Neural cell (in vitro differentiated cells): ENCODE measurements around the gene HTR7. TPM values are rescaled to one million over a fixed set of nuclear protein-coding genes. Genes with fewer than 3 reads are reported as not detected.

Experiments used
- H2AFZ ChIP-seq: fragments of 200-600, 300-800 bp; sonication (generic), shearing (Covaris generic); 2 replicates; pipeline ENCODE4 v1.6.0; 2014; ENCODE audit warnings: low read depth, mild to moderate bottlenecking, antibody characterized with exemption, low read length, moderate library complexity
- H3F3A ChIP-seq: fragments of 200-600 bp; shearing (Covaris generic); 2 replicates; pipeline ENCODE4 v1.6.1; 2016; ENCODE audit warnings: mild to moderate bottlenecking, moderate library complexity, mixed read lengths, antibody characterized with exemption, low read length; ENCODE audit not compliant: insufficient read depth, poor library complexity, severe bottlenecking
- H3K27ac ChIP-seq: fragments of 200-600, 300-800 bp; sonication (generic), shearing (Covaris generic); 2 replicates; pipeline ENCODE4 v1.5.1; 2014; ENCODE audit warnings: mild to moderate bottlenecking, low read length, moderate library complexity
- H3K27me3 ChIP-seq: fragments of 300-800, 200-600 bp; sonication (generic), shearing (Covaris generic); 2 replicates; pipeline ENCODE4 v1.6.0; 2014; ENCODE audit warnings: mild to moderate bottlenecking, low read depth, low read length, moderate library complexity; ENCODE audit not compliant: insufficient read depth
- H3K36me3 ChIP-seq: fragments of 300-800, 200-600 bp; sonication (generic), shearing (Covaris generic); 2 replicates; pipeline ENCODE4 v1.5.1; 2014; ENCODE audit warnings: mild to moderate bottlenecking, antibody characterized with exemption, low read length, moderate library complexity; ENCODE audit not compliant: insufficient read depth
- H3K4me2 ChIP-seq: fragments of 300-800, 200-600 bp; sonication (generic), shearing (Covaris generic); 2 replicates; pipeline ENCODE4 v1.6.0; 2014; ENCODE audit warnings: mild to moderate bottlenecking, low read length
- H3K4me3 ChIP-seq: fragments of 300-800, 200-600 bp; sonication (generic), shearing (Covaris generic); 2 replicates; pipeline ENCODE4 v1.5.1; 2014; ENCODE audit warnings: mild to moderate bottlenecking, low read length, moderate library complexity
- H3K79me2 ChIP-seq: fragments of 200-600 bp; shearing (Covaris generic); replicated peaks from 2 replicates; pipeline ENCODE4 v1.6.0; 2014; ENCODE audit warnings: mild to moderate bottlenecking, low read length, moderate library complexity; ENCODE audit not compliant: insufficient read depth
- H3K9ac ChIP-seq: fragments of 300-800, 200-600 bp; sonication (generic), shearing (Covaris generic); 2 replicates; pipeline ENCODE4 v1.6.1; 2016; ENCODE audit warnings: mild to moderate bottlenecking, low read length, mixed read lengths
- H3K9me2 ChIP-seq: fragments of 200-600 bp; shearing (Covaris generic); 2 replicates; pipeline ENCODE4 v1.6.1; 2016; ENCODE audit warnings: mild to moderate bottlenecking, low read length, mixed read lengths; ENCODE audit not compliant: insufficient read depth
- H3K9me3 ChIP-seq: fragments of 200-600, 300-800 bp; sonication (generic), shearing (Covaris generic); 2 replicates; pipeline ENCODE4 v1.6.1; 2016; ENCODE audit warnings: mild to moderate bottlenecking, mixed run types, low read length, moderate library complexity, mixed read lengths
- H4K20me1 ChIP-seq: fragments of 200-600 bp; shearing (Covaris generic); 2 replicates; pipeline ENCODE4 v1.6.1; 2016; ENCODE audit warnings: mild to moderate bottlenecking, mixed run types; ENCODE audit not compliant: insufficient read depth
- EP300 ChIP-seq: fragments of 450-650 bp; conservative IDR thresholded peaks from 2 replicates; pipeline ENCODE4 v1.6.1; 2014; ENCODE audit warnings: antibody characterized with exemption, mild to moderate bottlenecking, moderate library complexity; ENCODE audit not compliant: poor library complexity, severe bottlenecking
- EZH2 ChIP-seq: fragments of 200-600, 300-800 bp; shearing (Covaris generic), sonication (generic); IDR thresholded peaks from 2 replicates; pipeline ENCODE4 v1.6.1; 2014; ENCODE audit warnings: antibody characterized with exemption, low read length, borderline replicate concordance, mild to moderate bottlenecking; ENCODE audit not compliant: insufficient read depth, poor library complexity, severe bottlenecking
- MXI1 ChIP-seq: fragments of 450-650 bp; conservative IDR thresholded peaks from 2 replicates; pipeline ENCODE4 v1.6.1; 2014; ENCODE audit warnings: antibody characterized with exemption, mild to moderate bottlenecking; ENCODE audit not compliant: poor library complexity, severe bottlenecking
- POLR2AphosphoS5 ChIP-seq: IDR thresholded peaks from 2 replicates; pipeline ENCODE4 v1.6.1; 2012
- RAD21 ChIP-seq: fragments of 450-650 bp; conservative IDR thresholded peaks from 2 replicates; pipeline ENCODE4 v1.6.1; 2014; ENCODE audit warnings: antibody characterized with exemption, mild to moderate bottlenecking, moderate library complexity
- SMC3 ChIP-seq: fragments of 450-650 bp; conservative IDR thresholded peaks from 2 replicates; pipeline ENCODE4 v1.6.1; 2014; ENCODE audit warnings: antibody characterized with exemption, mild to moderate bottlenecking, moderate library complexity; ENCODE audit not compliant: poor library complexity
- TAF1 ChIP-seq: IDR thresholded peaks from 2 replicates; pipeline ENCODE4 v1.6.1; 2012; ENCODE audit warnings: low read depth
- polyA plus RNA-seq: library from polyadenylated mRNA; depleted of rRNA; stranded (reverse); fragments of >200 nt; gene quantifications from 2 replicates; pipeline ENCODE4 v1.2.3, GENCODE V29; 2014
- TF ChIP-seq, protein P1 (sequence below): fragments of 450-650 bp; IDR thresholded peaks from 2 replicates; pipeline ENCODE4 v1.5.1; 2014; ENCODE audit warnings: antibody characterized with exemption, mild to moderate bottlenecking, moderate library complexity; ENCODE audit not compliant: poor library complexity, severe bottlenecking
- TF ChIP-seq, protein P2 (sequence below): IDR thresholded peaks from 2 replicates; pipeline ENCODE4 v1.6.1; 2012; ENCODE audit warnings: borderline replicate concordance

Gene HTR7
- polyA plus RNA-seq, 1 donor from 2014 or later = 0.95 TPM

DNA sequence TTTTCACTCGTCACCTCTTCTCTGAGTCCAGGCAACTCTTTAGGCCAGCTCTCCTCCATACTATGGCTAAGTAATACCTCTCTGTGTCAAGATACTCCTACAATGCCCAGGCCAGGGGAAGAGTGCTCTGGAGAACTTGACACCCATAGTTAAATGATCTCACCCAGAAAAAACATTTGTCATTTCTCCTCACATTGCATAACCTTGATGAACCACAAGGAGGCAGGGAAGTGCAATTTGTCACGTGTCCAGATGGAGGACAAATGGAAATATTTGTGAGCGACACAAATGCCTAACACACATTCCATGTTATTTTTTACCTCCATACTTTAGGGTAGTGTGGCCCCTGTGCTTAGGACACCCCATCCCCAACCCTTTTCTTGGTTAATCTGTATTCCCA is 78.3 kb downstream of the HTR7 start:
- H3K27ac ChIP-seq = no peak overlapping the region
- no peak overlapping the region for H3K4me2 ChIP-seq
- no peaks in the 10 kb centered on the region for H4K20me1 ChIP-seq
- H3K4me3 ChIP-seq = no peak overlapping the region
- no peak overlapping the region for H3K9ac ChIP-seq
- no peaks in the 10 kb centered on the region for H3F3A ChIP-seq
- no peak for TF ChIP-seq POLR2AphosphoS5
- no peak overlapping the region for H2AFZ ChIP-seq
- H3K9me3 ChIP-seq = no peaks in the 10 kb centered on the region
- H3K27me3 ChIP-seq = no peaks in the 10 kb centered on the region
- no peaks in the 10 kb centered on the region for H3K79me2 ChIP-seq
- no peaks in the 10 kb centered on the region for H3K36me3 ChIP-seq
- H3K9me2 ChIP-seq = no peaks in the 10 kb centered on the region

DNA sequence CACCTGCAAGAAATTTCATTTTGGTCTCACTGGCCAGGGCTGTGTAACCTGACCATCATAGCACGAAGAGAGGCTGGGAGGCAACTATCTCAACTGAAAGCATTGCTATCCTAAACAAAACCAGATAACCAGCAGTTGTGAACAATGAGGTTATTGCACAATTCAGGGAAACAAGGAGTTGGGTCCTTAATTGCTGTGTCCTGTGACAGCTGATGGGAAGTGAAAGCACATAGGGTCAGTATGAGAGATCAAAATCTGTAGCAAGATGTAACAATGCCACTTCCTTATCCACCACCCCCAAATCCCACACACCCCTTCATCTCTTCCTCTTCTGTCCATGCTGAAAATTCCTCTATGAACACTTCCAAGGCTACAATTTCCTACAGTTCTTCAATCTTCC is 80.2 kb downstream of the HTR7 start:
- no peak overlapping the region for H3K27ac ChIP-seq
- no peak overlapping the region for H2AFZ ChIP-seq
- no peak overlapping the region for H3K4me2 ChIP-seq
- TF ChIP-seq EZH2 = no peak
- no peak for TF ChIP-seq TAF1
- TF ChIP-seq SMC3 = no peak
- no peak for TF ChIP-seq MXI1
- TF ChIP-seq, protein P1, sequence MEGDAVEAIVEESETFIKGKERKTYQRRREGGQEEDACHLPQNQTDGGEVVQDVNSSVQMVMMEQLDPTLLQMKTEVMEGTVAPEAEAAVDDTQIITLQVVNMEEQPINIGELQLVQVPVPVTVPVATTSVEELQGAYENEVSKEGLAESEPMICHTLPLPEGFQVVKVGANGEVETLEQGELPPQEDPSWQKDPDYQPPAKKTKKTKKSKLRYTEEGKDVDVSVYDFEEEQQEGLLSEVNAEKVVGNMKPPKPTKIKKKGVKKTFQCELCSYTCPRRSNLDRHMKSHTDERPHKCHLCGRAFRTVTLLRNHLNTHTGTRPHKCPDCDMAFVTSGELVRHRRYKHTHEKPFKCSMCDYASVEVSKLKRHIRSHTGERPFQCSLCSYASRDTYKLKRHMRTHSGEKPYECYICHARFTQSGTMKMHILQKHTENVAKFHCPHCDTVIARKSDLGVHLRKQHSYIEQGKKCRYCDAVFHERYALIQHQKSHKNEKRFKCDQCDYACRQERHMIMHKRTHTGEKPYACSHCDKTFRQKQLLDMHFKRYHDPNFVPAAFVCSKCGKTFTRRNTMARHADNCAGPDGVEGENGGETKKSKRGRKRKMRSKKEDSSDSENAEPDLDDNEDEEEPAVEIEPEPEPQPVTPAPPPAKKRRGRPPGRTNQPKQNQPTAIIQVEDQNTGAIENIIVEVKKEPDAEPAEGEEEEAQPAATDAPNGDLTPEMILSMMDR = no peak
- no peak for TF ChIP-seq POLR2AphosphoS5
- TF ChIP-seq EP300 = no peak
- no peak for TF ChIP-seq RAD21
- TF ChIP-seq, protein P2, sequence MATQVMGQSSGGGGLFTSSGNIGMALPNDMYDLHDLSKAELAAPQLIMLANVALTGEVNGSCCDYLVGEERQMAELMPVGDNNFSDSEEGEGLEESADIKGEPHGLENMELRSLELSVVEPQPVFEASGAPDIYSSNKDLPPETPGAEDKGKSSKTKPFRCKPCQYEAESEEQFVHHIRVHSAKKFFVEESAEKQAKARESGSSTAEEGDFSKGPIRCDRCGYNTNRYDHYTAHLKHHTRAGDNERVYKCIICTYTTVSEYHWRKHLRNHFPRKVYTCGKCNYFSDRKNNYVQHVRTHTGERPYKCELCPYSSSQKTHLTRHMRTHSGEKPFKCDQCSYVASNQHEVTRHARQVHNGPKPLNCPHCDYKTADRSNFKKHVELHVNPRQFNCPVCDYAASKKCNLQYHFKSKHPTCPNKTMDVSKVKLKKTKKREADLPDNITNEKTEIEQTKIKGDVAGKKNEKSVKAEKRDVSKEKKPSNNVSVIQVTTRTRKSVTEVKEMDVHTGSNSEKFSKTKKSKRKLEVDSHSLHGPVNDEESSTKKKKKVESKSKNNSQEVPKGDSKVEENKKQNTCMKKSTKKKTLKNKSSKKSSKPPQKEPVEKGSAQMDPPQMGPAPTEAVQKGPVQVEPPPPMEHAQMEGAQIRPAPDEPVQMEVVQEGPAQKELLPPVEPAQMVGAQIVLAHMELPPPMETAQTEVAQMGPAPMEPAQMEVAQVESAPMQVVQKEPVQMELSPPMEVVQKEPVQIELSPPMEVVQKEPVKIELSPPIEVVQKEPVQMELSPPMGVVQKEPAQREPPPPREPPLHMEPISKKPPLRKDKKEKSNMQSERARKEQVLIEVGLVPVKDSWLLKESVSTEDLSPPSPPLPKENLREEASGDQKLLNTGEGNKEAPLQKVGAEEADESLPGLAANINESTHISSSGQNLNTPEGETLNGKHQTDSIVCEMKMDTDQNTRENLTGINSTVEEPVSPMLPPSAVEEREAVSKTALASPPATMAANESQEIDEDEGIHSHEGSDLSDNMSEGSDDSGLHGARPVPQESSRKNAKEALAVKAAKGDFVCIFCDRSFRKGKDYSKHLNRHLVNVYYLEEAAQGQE = no peak
- no peak overlapping the region for H3K9ac ChIP-seq
- no peaks in the 10 kb centered on the region for H3K27me3 ChIP-seq
- H3K79me2 ChIP-seq = no peaks in the 10 kb centered on the region
- H3K36me3 ChIP-seq = no peaks in the 10 kb centered on the region
- no peaks in the 10 kb centered on the region for H3K9me3 ChIP-seq
- H4K20me1 ChIP-seq = no peaks in the 10 kb centered on the region
- H3K9me2 ChIP-seq = no peaks in the 10 kb centered on the region
- H3K4me3 ChIP-seq = no peak overlapping the region
- no peaks in the 10 kb centered on the region for H3F3A ChIP-seq

DNA sequence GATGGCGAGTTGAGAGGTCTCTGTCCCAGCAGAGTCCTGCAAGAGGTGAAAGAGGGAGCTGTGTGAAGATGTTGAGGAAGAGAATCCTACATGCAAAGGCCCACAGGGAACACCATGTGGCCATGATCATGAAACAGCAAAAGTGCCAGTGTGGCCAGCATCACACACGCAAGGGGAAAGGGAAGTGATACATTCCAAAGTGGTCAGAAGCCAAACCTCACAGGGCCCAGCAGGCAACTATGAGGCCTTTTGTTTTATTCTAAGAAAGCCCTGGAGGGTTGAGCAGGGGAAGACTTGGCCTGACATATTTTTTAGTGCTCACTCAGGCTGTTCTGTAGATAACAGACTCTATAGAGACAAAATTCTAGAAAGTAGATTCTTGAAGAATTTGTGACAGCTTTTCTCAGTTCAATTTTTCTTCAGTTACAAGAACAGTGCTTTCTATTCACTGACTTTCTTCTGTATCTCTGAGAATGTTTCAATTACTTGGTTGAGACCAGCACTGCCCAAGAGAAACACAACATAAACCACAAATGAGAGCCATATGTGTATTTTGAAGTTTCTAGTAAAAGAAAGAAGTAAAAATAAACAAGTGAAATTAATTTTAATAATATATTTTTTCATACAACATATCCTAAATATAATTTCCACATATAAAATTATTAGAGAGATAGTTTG is 82.3 kb downstream of the HTR7 start:
- H2AFZ ChIP-seq = no peak overlapping the region
- H3K27me3 ChIP-seq = no peaks in the 10 kb centered on the region
- H3K9me2 ChIP-seq = no peaks in the 10 kb centered on the region
- no peaks in the 10 kb centered on the region for H3K79me2 ChIP-seq
- H3K36me3 ChIP-seq = no peaks in the 10 kb centered on the region
- no peak overlapping the region for H3K27ac ChIP-seq
- no peak overlapping the region for H3K4me3 ChIP-seq
- no peaks in the 10 kb centered on the region for H3K9me3 ChIP-seq
- H3F3A ChIP-seq = no peaks in the 10 kb centered on the region
- TF ChIP-seq EP300 (no peak), MXI1 (no peak), SMC3 (no peak), RAD21 (no peak), EZH2 (no peak), TAF1 (no peak)
- TF ChIP-seq, protein P1 = no peak
- TF ChIP-seq, protein P2 = no peak
- H3K9ac ChIP-seq = no peak overlapping the region
- no peaks in the 10 kb centered on the region for H4K20me1 ChIP-seq
- H3K4me2 ChIP-seq = no peak overlapping the region
